MM.1S (cell line): ENCODE results near the gene HERC2.

Experiments
- CTCF ChIP-seq: fragments of 300-600 bp; sonication (generic); IDR thresholded peaks from 2 replicates; pipeline ENCODE4 v1.5.1; 2016; ENCODE audit warnings: antibody characterized with exemption, low read length, mixed read lengths
- EZH2 ChIP-seq: fragments of 300-600 bp; sonication (generic); optimal IDR thresholded peaks from 2 replicates; pipeline ENCODE3; 2017; ENCODE audit warnings: low read depth, mild to moderate bottlenecking, antibody characterized with exemption, low read length, mixed read lengths
- EZH2phosphoT487 ChIP-seq: fragments of 300-600 bp; sonication (generic); IDR thresholded peaks from 2 replicates; pipeline ENCODE4 v1.6.1; 2018; ENCODE audit warnings: antibody characterized with exemption, low read length

- TF ChIP-seq CTCF (no peak), EZH2 (no peak), EZH2phosphoT487 (no peak)
These were observed 142.7 kb downstream of the HERC2 start for GRCh38 chr15:28179270-28179669.
